ENCODE measurements around the gene PTPRG. TPM values are rescaled to one million over a fixed set of nuclear protein-coding genes. Genes with fewer than 3 reads are reported as not detected.

PTPRG gene
- polyA plus RNA-seq, 1 donor (not counting 4 experiments of a cell fraction or from before 2014, with no cell fraction given) = 12.1 TPM

- no peak overlapping the region for H3K27ac ChIP-seq (ENCODE audit: control insufficient read depth, insufficient read depth, low read length)
- H3K9me1 ChIP-seq (ENCODE audit: control insufficient read depth, extremely low read depth, insufficient read depth, low read length) = no peaks in the 10 kb centered on the region
- no peaks in the 10 kb centered on the region for H3K9me3 ChIP-seq (ENCODE audit: control insufficient read depth, low read depth, low read length)
- DNase-seq (ENCODE audit: low read depth, low spot score) (no peak), FAIRE-seq (no peak)
- TF ChIP-seq CTCF (optimal IDR thresholded peaks at IDR 0.05 in 1 of 3, IDR thresholded peaks at IDR 0.05 in 1 of 3, conservative IDR thresholded peaks at IDR 0.05 in 1 of 3; ENCODE audit: extremely low read depth in 1 of 3, insufficient read depth in 2 of 3, low read length in 3 of 3) (no peak), EZH2 (IDR thresholded peaks at IDR 0.05; ENCODE audit: low read length) (no peak)
- H3K27me3 ChIP-seq (ENCODE audit: control insufficient read depth, extremely low read depth, insufficient read depth, low read length) = no peaks in the 10 kb centered on the region
- no peak overlapping the region for H2AFZ ChIP-seq (ENCODE audit: control insufficient read depth, low read length)
- no peak overlapping the region for H3K9ac ChIP-seq (ENCODE audit: control insufficient read depth, extremely low read depth, insufficient read depth, low read length)
- H3K36me3 ChIP-seq (ENCODE audit: control insufficient read depth in 2 of 2, extremely low read depth in 1 of 2, insufficient read depth in 2 of 2, low read length in 2 of 2) = peaks cover 0 to 1% of the 10 kb centered on the region in 2 experiments
- no peaks in the 10 kb centered on the region for H3K4me1 ChIP-seq (ENCODE audit: control insufficient read depth, extremely low read depth, insufficient read depth, low read length)
- dilution Hi-C loops (cut with MboI; ENCODE audit: extremely low pct_ligation_motif_present, low sequenced_read_pairs) = no loop called here
- no peak overlapping the region for H3K4me2 ChIP-seq (ENCODE audit: control insufficient read depth, extremely low read depth, insufficient read depth, low read depth, low read length)
- no peaks in the 10 kb centered on the region for H4K20me1 ChIP-seq (ENCODE audit: control insufficient read depth, extremely low read depth, insufficient read depth, low read length)
- no peak overlapping the region for H3K4me3 ChIP-seq (ENCODE audit: control insufficient read depth in 2 of 3, extremely low read depth in 1 of 3, insufficient read depth in 2 of 3, low read depth in 1 of 3, low read length in 3 of 3)
- no peaks in the 10 kb centered on the region for H3K79me2 ChIP-seq (ENCODE audit: control insufficient read depth, insufficient read depth, low read length)
Measured at GRCh38 chr3:62139957-62140356, 578.6 kb downstream of the PTPRG start.

- Histone ChIP-seq H3K36me3 (ENCODE audit: control insufficient read depth in 2 of 2, extremely low read depth in 1 of 2, insufficient read depth in 2 of 2, low read length in 2 of 2) (peaks cover 0 to 4% of the 10 kb centered on the region in 2 experiments), H3K4me3 (ENCODE audit: control insufficient read depth in 2 of 3, extremely low read depth in 1 of 3, insufficient read depth in 2 of 3, low read depth in 1 of 3, low read length in 3 of 3) (no peak overlapping the region), H3K79me2 (ENCODE audit: control insufficient read depth, insufficient read depth, low read length) (no peaks in the 10 kb centered on the region), H3K9me3 (ENCODE audit: control insufficient read depth, low read depth, low read length) (no peaks in the 10 kb centered on the region), H3K27me3 (ENCODE audit: control insufficient read depth, extremely low read depth, insufficient read depth, low read length) (no peaks in the 10 kb centered on the region), H4K20me1 (ENCODE audit: control insufficient read depth, extremely low read depth, insufficient read depth, low read length) (no peaks in the 10 kb centered on the region), H3K4me2 (ENCODE audit: control insufficient read depth, extremely low read depth, insufficient read depth, low read depth, low read length) (no peak overlapping the region), H3K4me1 (ENCODE audit: control insufficient read depth, extremely low read depth, insufficient read depth, low read length) (no peaks in the 10 kb centered on the region), H2AFZ (ENCODE audit: control insufficient read depth, low read length) (no peak overlapping the region), H3K9ac (ENCODE audit: control insufficient read depth, extremely low read depth, insufficient read depth, low read length) (no peak overlapping the region), H3K9me1 (ENCODE audit: control insufficient read depth, extremely low read depth, insufficient read depth, low read length) (no peaks in the 10 kb centered on the region), H3K27ac (ENCODE audit: control insufficient read depth, insufficient read depth, low read length) (no peak overlapping the region)
- DNase-seq (ENCODE audit: low read depth, low spot score) (no peak), FAIRE-seq (no peak)
- dilution Hi-C loops (cut with MboI; ENCODE audit: extremely low pct_ligation_motif_present, low sequenced_read_pairs) = no loop called here
- TF ChIP-seq CTCF (optimal IDR thresholded peaks at IDR 0.05 in 1 of 3, IDR thresholded peaks at IDR 0.05 in 1 of 3, conservative IDR thresholded peaks at IDR 0.05 in 1 of 3; ENCODE audit: extremely low read depth in 1 of 3, insufficient read depth in 2 of 3, low read length in 3 of 3) (no peak), EZH2 (IDR thresholded peaks at IDR 0.05; ENCODE audit: low read length) (no peak)
Measured at GRCh38 chr3:62142331-62143085, 581.1 kb downstream of the PTPRG start.

All from keratinocyte (primary cell).